Large intestine (tissue), 3 donors: Measurements from ENCODE around the gene ANKRD44. TPM values are rescaled to one million over a fixed set of nuclear protein-coding genes. Genes with fewer than 3 reads are reported as not detected.

Source experiments
- DNase-seq, 2 donors: peaks; one replicate each; pipeline versions ENCODE4 v3.0.0 to v3.0.0-alpha.2; 2013
- H3K27ac ChIP-seq: one replicate; pipeline ENCODE4 v1.5.1; 2013; ENCODE audit warnings: low read length
- H3K27me3 ChIP-seq: 2 replicates; pipeline ENCODE4 v1.6.1; 2013; ENCODE audit warnings: low read length; ENCODE audit not compliant: control insufficient read depth, insufficient read depth
- H3K36me3 ChIP-seq: 2 replicates; pipeline ENCODE4 v1.6.1; 2013; ENCODE audit warnings: low read length; ENCODE audit not compliant: control insufficient read depth, insufficient read depth
- H3K4me1 ChIP-seq: one replicate; pipeline ENCODE4 v1.6.1; 2013; ENCODE audit warnings: low read length; ENCODE audit not compliant: control insufficient read depth, insufficient read depth
- H3K4me3 ChIP-seq: one replicate; pipeline ENCODE4 v1.5.1; 2013; ENCODE audit warnings: low read length
- H3K9me3 ChIP-seq: one replicate; pipeline ENCODE4 v1.6.1; 2013; ENCODE audit warnings: mild to moderate bottlenecking, low read depth, low read length, moderate library complexity; ENCODE audit not compliant: control insufficient read depth
- WGBS: methylation state at CpG from one replicate; pipeline ENCODE4 v1.1.5; 2013; ENCODE audit warnings: low lambda C conversion rate; ENCODE audit not compliant: insufficient coverage; 5-methylcytosine and 5-hydroxymethylcytosine counted together
- polyA plus RNA-seq: library from polyadenylated mRNA; unstranded; fragments of 120-200 nt; gene quantifications from one replicate; pipeline ENCODE4 v1.2.1, GENCODE V29; 2013

Gene ANKRD44
- polyA plus RNA-seq, 1 donor: 8.4 TPM

GRCh38 chr2:197124639-197125390 is 185.8 kb downstream of the ANKRD44 start:
- H3K27me3 ChIP-seq: no peaks in the 10 kb centered on the region
- no peak overlapping the region for H3K27ac ChIP-seq
- no peaks in the 10 kb centered on the region for H3K9me3 ChIP-seq
- H3K4me3 ChIP-seq: no peak overlapping the region
- 46% methylated on average over 3 of the region's 7 CpGs for WGBS
- no peak for DNase-seq
- H3K4me1 ChIP-seq: no peaks in the 10 kb centered on the region
- no peaks in the 10 kb centered on the region for H3K36me3 ChIP-seq

GRCh38 chr2:197122821-197123220 is 187.8 kb downstream of the ANKRD44 start:
- no peak overlapping the region for H3K27ac ChIP-seq
- no CpG with 5 or more reads among the region's 1 CpG for WGBS
- DNase-seq: no peak
- H3K9me3 ChIP-seq: no peaks in the 10 kb centered on the region
- no peaks in the 10 kb centered on the region for H3K36me3 ChIP-seq
- no peaks in the 10 kb centered on the region for H3K27me3 ChIP-seq
- no peaks in the 10 kb centered on the region for H3K4me1 ChIP-seq
- H3K4me3 ChIP-seq: no peak overlapping the region

- no peak for DNase-seq
- H3K36me3 ChIP-seq: no peaks in the 10 kb centered on the region
- H3K4me3 ChIP-seq: no peak overlapping the region
- H3K27ac ChIP-seq: no peak overlapping the region
- H3K9me3 ChIP-seq: no peaks in the 10 kb centered on the region
- WGBS: no CpG with 5 or more reads among the region's 6 CpGs
- no peaks in the 10 kb centered on the region for H3K27me3 ChIP-seq
- no peaks in the 10 kb centered on the region for H3K4me1 ChIP-seq
Measured at GRCh38 chr2:197121756-197122385, 188.7 kb downstream of the ANKRD44 start.

- WGBS: no CpG with 5 or more reads among the region's 8 CpGs
- Histone ChIP-seq H3K36me3 (no peaks in the 10 kb centered on the region), H3K4me3 (no peak overlapping the region), H3K27ac (no peak overlapping the region), H3K4me1 (no peaks in the 10 kb centered on the region), H3K9me3 (no peaks in the 10 kb centered on the region), H3K27me3 (no peaks in the 10 kb centered on the region)
- DNase-seq: no peak
Measured at GRCh38 chr2:197121255-197121654, 189.3 kb downstream of the ANKRD44 start.

GRCh38 chr2:197116306-197116879 is 194.2 kb downstream of the ANKRD44 start:
- H3K4me3 ChIP-seq: no peak overlapping the region
- H3K27ac ChIP-seq: no peak overlapping the region
- no peaks in the 10 kb centered on the region for H3K27me3 ChIP-seq
- no peaks in the 10 kb centered on the region for H3K9me3 ChIP-seq
- no peak for DNase-seq
- no peaks in the 10 kb centered on the region for H3K36me3 ChIP-seq
- 91% methylated on average over 4 of the region's 10 CpGs for WGBS
- H3K4me1 ChIP-seq: no peaks in the 10 kb centered on the region

- no peak for DNase-seq
- no peak overlapping the region for H3K27ac ChIP-seq
- no peaks in the 10 kb centered on the region for H3K27me3 ChIP-seq
Measured at GRCh38 chr2:197115325-197115724, 195.3 kb downstream of the ANKRD44 start.

GRCh38 chr2:197113275-197113711 is 197.3 kb downstream of the ANKRD44 start:
- Histone ChIP-seq H3K36me3 (no peaks in the 10 kb centered on the region), H3K27ac (no peak overlapping the region), H3K4me1 (no peaks in the 10 kb centered on the region), H3K9me3 (no peaks in the 10 kb centered on the region), H3K27me3 (no peaks in the 10 kb centered on the region), H3K4me3 (no peak overlapping the region)
- peak in 1 of 2 donors; percentile 14 for DNase-seq
- WGBS: 20% methylated on average over 1 of the region's 1 CpG

More at GRCh38 chr2:197115325-197115724, 195.3 kb downstream of the ANKRD44 start:
- no peaks in the 10 kb centered on the region for H3K4me1 ChIP-seq
- no peaks in the 10 kb centered on the region for H3K36me3 ChIP-seq
- H3K4me3 ChIP-seq: no peak overlapping the region
- H3K9me3 ChIP-seq: no peaks in the 10 kb centered on the region

GRCh38 chr2:197109326-197109725 is 201.3 kb downstream of the ANKRD44 start:
- WGBS: 60% methylated on average over 1 of the region's 2 CpGs
- Histone ChIP-seq H3K27me3 (no peaks in the 10 kb centered on the region), H3K9me3 (no peaks in the 10 kb centered on the region), H3K4me1 (peaks cover 2% of the 10 kb centered on the region), H3K27ac (no peak overlapping the region), H3K4me3 (no peak overlapping the region), H3K36me3 (no peaks in the 10 kb centered on the region)
- no peak for DNase-seq

GRCh38 chr2:197108758-197109157 is 201.8 kb downstream of the ANKRD44 start:
- 100% methylated on average over 1 of the region's 4 CpGs for WGBS

GRCh38 chr2:197107291-197108269 is 203.0 kb downstream of the ANKRD44 start:
- Histone ChIP-seq H3K27me3 (no peaks in the 10 kb centered on the region), H3K27ac (no peak overlapping the region), H3K4me3 (no peak overlapping the region), H3K9me3 (no peaks in the 10 kb centered on the region), H3K36me3 (no peaks in the 10 kb centered on the region), H3K4me1 (peaks cover 2% of the 10 kb centered on the region)
- DNase-seq: no peak
- WGBS: no CpG with 5 or more reads among the region's 2 CpGs

More at GRCh38 chr2:197108758-197109157, 201.8 kb downstream of the ANKRD44 start:
- no peaks in the 10 kb centered on the region for H3K27me3 ChIP-seq
- H3K9me3 ChIP-seq: no peaks in the 10 kb centered on the region
- no peak overlapping the region for H3K4me3 ChIP-seq
- H3K4me1 ChIP-seq: peaks cover 2% of the 10 kb centered on the region
- no peak overlapping the region for H3K27ac ChIP-seq
- no peaks in the 10 kb centered on the region for H3K36me3 ChIP-seq
- DNase-seq: no peak
